ENCODE data around the gene GPR32.
"Not testable (repeated sequence)": the region's sequence is repeated elsewhere in the genome, so short reads cannot be mapped to it uniquely, and the experiment has no call there.

The GPR32 gene

GRCh38 chr19:50747141-50747540, 23.1 kb upstream of the GPR32 start:
- DNase-seq (ENCODE audit: low read depth, low spot score): not testable (repeated sequence)

- DNase-seq (ENCODE audit: low read depth, low spot score): no peak
Observed at GRCh38 chr19:50749490-50749889, 20.8 kb upstream of the GPR32 start.

- no peak for DNase-seq (ENCODE audit: low read depth, low spot score)
Observed at GRCh38 chr19:50750010-50750409, 20.3 kb upstream of the GPR32 start.

- no peak for DNase-seq (ENCODE audit: low read depth, low spot score)
Observed at GRCh38 chr19:50753879-50754278, 16.4 kb upstream of the GPR32 start.

- not testable (repeated sequence) for DNase-seq (ENCODE audit: low read depth, low spot score)
Observed at GRCh38 chr19:50756244-50756643, 14.0 kb upstream of the GPR32 start.

GRCh38 chr19:50757624-50758023, 12.6 kb upstream of the GPR32 start:
- not testable (repeated sequence) for DNase-seq (ENCODE audit: low read depth, low spot score)

GRCh38 chr19:50759076-50759475, 11.2 kb upstream of the GPR32 start:
- DNase-seq (ENCODE audit: low read depth, low spot score): not testable (repeated sequence)

- no peak for DNase-seq (ENCODE audit: low read depth, low spot score)
Observed at GRCh38 chr19:50759886-50760285, 10.4 kb upstream of the GPR32 start.

GRCh38 chr19:50761501-50761900, 8.8 kb upstream of the GPR32 start:
- not testable (repeated sequence) for DNase-seq (ENCODE audit: low read depth, low spot score)

- DNase-seq (ENCODE audit: low read depth, low spot score): not testable (repeated sequence)
Observed at GRCh38 chr19:50763521-50763920, 6.7 kb upstream of the GPR32 start.

- no peak for DNase-seq (ENCODE audit: low read depth, low spot score)
Observed at GRCh38 chr19:50764409-50764808, 5.9 kb upstream of the GPR32 start.

GRCh38 chr19:50766746-50767145, 3.5 kb upstream of the GPR32 start:
- DNase-seq (ENCODE audit: low read depth, low spot score): not testable (repeated sequence)

- not testable (repeated sequence) for DNase-seq (ENCODE audit: low read depth, low spot score)
Observed at GRCh38 chr19:50767263-50767662, 3.0 kb upstream of the GPR32 start.

GRCh38 chr19:50768277-50768676, 2.0 kb upstream of the GPR32 start:
- no peak for DNase-seq (ENCODE audit: low read depth, low spot score)

GRCh38 chr19:50770888-50771287, 624 bp downstream of the GPR32 start:
- DNase-seq (ENCODE audit: low read depth, low spot score): no peak

GRCh38 chr19:50772476-50772875, 2.2 kb downstream of the GPR32 start:
- no peak for DNase-seq (ENCODE audit: low read depth, low spot score)

GRCh38 chr19:50772912-50773311, 2.6 kb downstream of the GPR32 start:
- not testable (repeated sequence) for DNase-seq (ENCODE audit: low read depth, low spot score)

- DNase-seq (ENCODE audit: low read depth, low spot score): not testable (repeated sequence)
Observed at GRCh38 chr19:50773454-50773853, 3.2 kb downstream of the GPR32 start.

GRCh38 chr19:50776131-50776530, 5.9 kb downstream of the GPR32 start:
- no peak for DNase-seq (ENCODE audit: low read depth, low spot score)

- DNase-seq (ENCODE audit: low read depth, low spot score): no peak
Observed at GRCh38 chr19:50777261-50777660, 7.0 kb downstream of the GPR32 start.

- no peak for DNase-seq (ENCODE audit: low read depth, low spot score)
Observed at GRCh38 chr19:50777830-50778303, 7.6 kb downstream of the GPR32 start.

GRCh38 chr19:50778906-50779430, 8.7 kb downstream of the GPR32 start:
- DNase-seq (ENCODE audit: low read depth, low spot score): no peak

- DNase-seq (ENCODE audit: low read depth, low spot score): no peak
Observed at GRCh38 chr19:50779504-50780457, 9.5 kb downstream of the GPR32 start.

All from brain pericyte (primary cell).